ENCODE measurements around the gene LHFPL3.

DNA sequence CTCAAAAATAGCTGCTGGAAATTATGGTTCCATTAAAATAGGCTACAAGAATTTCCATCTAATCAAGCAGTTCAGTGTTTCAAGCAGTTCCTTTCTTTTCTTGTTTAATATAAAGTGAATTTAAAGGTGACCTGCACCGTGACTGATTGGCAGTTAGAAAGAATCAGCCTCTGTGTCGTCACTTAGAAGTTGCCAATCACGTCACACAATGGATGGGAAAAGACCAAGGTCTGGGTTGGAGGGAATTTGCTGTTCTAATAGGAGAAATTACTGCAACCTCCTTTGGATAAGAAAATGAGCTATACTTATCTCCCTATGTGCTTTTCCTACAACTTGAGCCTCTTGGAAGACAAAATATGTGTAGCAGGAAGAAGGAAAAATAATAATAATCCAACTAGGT, 466.2 kb downstream of the LHFPL3 start:
- TF ChIP-seq, protein P1, sequence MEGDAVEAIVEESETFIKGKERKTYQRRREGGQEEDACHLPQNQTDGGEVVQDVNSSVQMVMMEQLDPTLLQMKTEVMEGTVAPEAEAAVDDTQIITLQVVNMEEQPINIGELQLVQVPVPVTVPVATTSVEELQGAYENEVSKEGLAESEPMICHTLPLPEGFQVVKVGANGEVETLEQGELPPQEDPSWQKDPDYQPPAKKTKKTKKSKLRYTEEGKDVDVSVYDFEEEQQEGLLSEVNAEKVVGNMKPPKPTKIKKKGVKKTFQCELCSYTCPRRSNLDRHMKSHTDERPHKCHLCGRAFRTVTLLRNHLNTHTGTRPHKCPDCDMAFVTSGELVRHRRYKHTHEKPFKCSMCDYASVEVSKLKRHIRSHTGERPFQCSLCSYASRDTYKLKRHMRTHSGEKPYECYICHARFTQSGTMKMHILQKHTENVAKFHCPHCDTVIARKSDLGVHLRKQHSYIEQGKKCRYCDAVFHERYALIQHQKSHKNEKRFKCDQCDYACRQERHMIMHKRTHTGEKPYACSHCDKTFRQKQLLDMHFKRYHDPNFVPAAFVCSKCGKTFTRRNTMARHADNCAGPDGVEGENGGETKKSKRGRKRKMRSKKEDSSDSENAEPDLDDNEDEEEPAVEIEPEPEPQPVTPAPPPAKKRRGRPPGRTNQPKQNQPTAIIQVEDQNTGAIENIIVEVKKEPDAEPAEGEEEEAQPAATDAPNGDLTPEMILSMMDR (conservative IDR thresholded peaks at IDR 0.05; ENCODE audit: low read depth, low read length), result no peak
- no peak for TF ChIP-seq EZH2 (IDR thresholded peaks at IDR 0.05; ENCODE audit: borderline replicate concordance, low read depth, low read length, poor library complexity, severe bottlenecking)

All from A673 (cell line).